Measurements from ENCODE around the gene RC3H1. TPM values are rescaled to one million over a fixed set of nuclear protein-coding genes. Genes with fewer than 3 reads are reported as not detected.

The RC3H1 gene
- total and polyA plus RNA-seq, 4 donors: 2.0 to 20.7 (median 9.7) TPM

GRCh38 chr1:174018565-174018964, 3.6 kb downstream of the RC3H1 start:
- Histone ChIP-seq H3K4me1 (ENCODE audit: control insufficient read depth in 4 of 4, insufficient read depth in 4 of 4, low read length in 3 of 4) (peaks cover 17 to 52% (median 33%) of the 10 kb centered on the region in 4 donors), H3K9ac (ENCODE audit: low read depth in 1 of 2, low read length in 2 of 2) (no peak overlapping the region), H3K27me3 (ENCODE audit: control insufficient read depth in 4 of 4, insufficient read depth in 4 of 4, low read length in 3 of 4) (no peaks in the 10 kb centered on the region), H3K9me3 (ENCODE audit: control insufficient read depth in 4 of 4, low read length in 3 of 4) (no peaks in the 10 kb centered on the region), H3K4me3 (ENCODE audit: low read depth in 1 of 3, low read length in 3 of 3) (no peak overlapping the region), H3K27ac (ENCODE audit: low read depth in 1 of 2, low read length in 2 of 2) (no peak overlapping the region), H3K36me3 (ENCODE audit: control insufficient read depth in 4 of 4, insufficient read depth in 3 of 4, low read depth in 1 of 4, low read length in 3 of 4) (no peaks in the 10 kb centered on the region)
- WGBS: 47% methylated on average over 2 of the region's 2 CpGs
- TF ChIP-seq HNF4A (conservative IDR thresholded peaks at IDR 0.05) (no peak), TAF1 (conservative IDR thresholded peaks at IDR 0.05) (no peak), ATF3 (IDR thresholded peaks at IDR 0.05) (no peak), YY1 (IDR thresholded peaks at IDR 0.05) (no peak)
- DNase-seq (ENCODE audit: low spot score): no peak

- WGBS: 56% methylated on average over 2 of the region's 2 CpGs
- H3K9ac ChIP-seq (ENCODE audit: low read depth in 1 of 2, low read length in 2 of 2): no peak overlapping the region
- no peaks in the 10 kb centered on the region for H3K27me3 ChIP-seq (ENCODE audit: control insufficient read depth in 4 of 4, insufficient read depth in 4 of 4, low read length in 3 of 4)
These were observed 4.8 kb downstream of the RC3H1 start for GRCh38 chr1:174017231-174017970.

More at GRCh38 chr1:174017231-174017970, 4.8 kb downstream of the RC3H1 start:
- no peak overlapping the region for H3K4me3 ChIP-seq (ENCODE audit: low read depth in 1 of 3, low read length in 3 of 3)
- no peak for DNase-seq (ENCODE audit: low spot score)
- no peaks in the 10 kb centered on the region for H3K36me3 ChIP-seq (ENCODE audit: control insufficient read depth in 4 of 4, insufficient read depth in 3 of 4, low read depth in 1 of 4, low read length in 3 of 4)
- H3K4me1 ChIP-seq (ENCODE audit: control insufficient read depth in 4 of 4, insufficient read depth in 4 of 4, low read length in 3 of 4): peaks cover 17 to 48% (median 33%) of the 10 kb centered on the region in 4 donors
- H3K27ac ChIP-seq (ENCODE audit: low read depth in 1 of 2, low read length in 2 of 2): no peak overlapping the region
- no peak for TF ChIP-seq FOXA2 (IDR thresholded peaks at IDR 0.05)
- no peak for TF ChIP-seq RXRA (IDR thresholded peaks at IDR 0.05)
- no peak for TF ChIP-seq SP1 (IDR thresholded peaks at IDR 0.05)
- TF ChIP-seq MAX (IDR thresholded peaks at IDR 0.05): no peak
- TF ChIP-seq RAD21 (IDR thresholded peaks at IDR 0.05): no peak
- no peak for TF ChIP-seq EGR1 (IDR thresholded peaks at IDR 0.05; ENCODE audit: low read depth in 2 of 2)
- TF ChIP-seq ZBTB33 (IDR thresholded peaks at IDR 0.05): no peak
- no peak for TF ChIP-seq YY1 (IDR thresholded peaks at IDR 0.05)
- no peak for TF ChIP-seq NR2F2 (IDR thresholded peaks at IDR 0.05)
- no peak for TF ChIP-seq REST (IDR thresholded peaks at IDR 0.05)
- no peak for TF ChIP-seq FOXA1 (IDR thresholded peaks at IDR 0.05)
- no peaks in the 10 kb centered on the region for H3K9me3 ChIP-seq (ENCODE audit: control insufficient read depth in 4 of 4, low read length in 3 of 4)

All from liver (tissue), 9 donors.